ENCODE results near the gene IGSF8. TPM values are rescaled to one million over a fixed set of nuclear protein-coding genes. Genes with fewer than 3 reads are reported as not detected.
"Not testable (repeated sequence)": the region's sequence is repeated elsewhere in the genome, so short reads cannot be mapped to it uniquely, and the experiment has no call there.

The IGSF8 gene
- total and polyA plus RNA-seq, 2 donors = 12.5 to 28.1 TPM

DNA sequence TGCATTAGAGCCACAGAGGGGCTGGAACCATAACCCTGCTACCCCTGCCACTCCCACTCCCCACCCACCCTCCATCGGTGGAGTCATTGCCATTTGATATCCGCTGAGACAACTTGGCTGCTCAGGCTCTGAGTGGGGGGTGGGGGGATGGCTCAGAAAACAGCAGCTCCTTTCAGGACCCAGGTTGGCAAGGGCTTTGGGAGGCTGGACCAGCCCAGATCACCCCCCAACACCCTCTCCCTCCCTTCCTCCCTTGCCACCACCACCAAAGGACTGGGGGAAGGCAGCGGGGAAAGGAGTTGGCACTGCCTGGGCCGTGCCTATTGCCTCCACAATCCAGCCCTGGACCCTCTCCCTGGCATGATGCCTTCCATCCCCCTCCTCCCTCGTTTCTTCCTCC is 30.2 kb downstream of the IGSF8 start:
- no peak overlapping the region for H3K4me3 ChIP-seq (ENCODE audit: low read depth, low read length)
- H3K27ac ChIP-seq (ENCODE audit: low read depth) = no peak overlapping the region
- 73% methylated on average over 5 of the region's 5 CpGs for WGBS
- H3K36me3 ChIP-seq (ENCODE audit: insufficient read depth) = no peaks in the 10 kb centered on the region
- H3K4me1 ChIP-seq (ENCODE audit: insufficient read depth) = no peaks in the 10 kb centered on the region
- no peak for DNase-seq (ENCODE audit: extremely low spot score)

DNA sequence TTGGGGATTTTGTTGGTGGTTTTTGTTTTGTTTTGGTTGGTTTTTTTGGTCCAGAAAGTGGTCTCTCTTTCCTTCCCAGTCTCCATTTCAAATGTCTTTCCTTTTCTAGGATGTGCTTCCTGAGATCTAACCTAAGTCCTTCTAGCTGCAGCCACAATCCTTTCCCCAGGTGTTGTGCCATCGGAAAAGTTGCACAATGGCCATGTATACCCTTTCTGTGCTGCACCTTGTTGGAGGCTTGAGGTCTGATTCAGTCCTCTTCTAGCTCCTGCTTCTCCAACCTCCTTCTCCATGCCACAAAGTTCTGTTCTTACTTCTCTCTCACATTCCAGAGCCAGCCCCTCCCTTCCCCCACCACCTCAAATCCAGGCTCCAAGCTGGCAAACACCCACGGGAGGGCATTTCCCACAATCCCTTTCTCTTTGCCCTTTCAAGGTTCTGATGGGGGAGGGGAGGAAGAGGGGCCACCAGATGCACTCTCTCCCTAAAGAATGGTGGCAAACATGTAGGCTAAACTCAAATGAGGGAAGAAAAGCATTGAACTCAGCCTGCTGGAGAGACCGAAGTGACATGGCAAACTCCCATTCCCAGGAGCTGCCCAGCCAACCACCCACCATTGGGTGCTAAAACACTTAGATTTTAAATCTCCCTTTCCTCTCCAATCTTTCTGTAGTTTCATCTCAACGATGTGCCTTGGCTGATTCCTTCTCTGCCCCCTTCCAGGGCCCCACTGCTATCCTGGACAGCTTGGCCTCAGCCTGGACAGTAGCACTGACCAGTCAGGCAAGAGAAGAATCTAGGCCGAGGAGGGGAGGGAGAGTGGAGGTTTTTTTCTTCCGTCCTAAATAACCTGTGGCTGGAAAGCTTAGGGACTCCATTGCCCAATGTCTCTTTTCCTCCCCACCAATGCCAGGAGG is 31.3 kb downstream of the IGSF8 start:
- H3K4me3 ChIP-seq (ENCODE audit: low read depth, low read length) = no peak overlapping the region
- DNase-seq (ENCODE audit: extremely low spot score) = no peak
- H3K4me1 ChIP-seq (ENCODE audit: insufficient read depth) = no peaks in the 10 kb centered on the region
- no peaks in the 10 kb centered on the region for H3K36me3 ChIP-seq (ENCODE audit: insufficient read depth)
- no peak overlapping the region for H3K27ac ChIP-seq (ENCODE audit: low read depth)
- WGBS = 55% methylated on average over 6 of the region's 6 CpGs

DNA sequence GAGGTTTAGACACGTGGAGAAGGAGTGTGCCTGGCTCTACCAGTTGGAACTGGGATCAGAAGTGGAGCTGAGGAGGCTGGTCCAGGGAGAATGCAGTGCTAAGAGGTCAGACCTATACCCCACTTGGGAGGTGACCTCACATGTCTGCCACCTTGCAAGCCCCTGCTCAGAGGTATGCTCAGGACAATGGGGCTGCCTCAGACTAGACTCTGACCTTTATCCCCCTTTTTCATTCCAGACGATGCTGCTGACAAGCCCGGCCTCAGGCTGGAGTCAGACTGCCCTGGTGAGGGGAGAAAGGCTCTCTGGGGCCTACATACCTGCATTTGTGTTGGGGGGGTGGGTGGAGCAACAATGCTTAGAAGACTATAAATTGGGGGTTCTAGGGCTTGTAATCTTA is 33.7 kb downstream of the IGSF8 start:
- WGBS = 55% methylated on average over 3 of the region's 3 CpGs
- no peak for DNase-seq (ENCODE audit: extremely low spot score)
- H3K4me1 ChIP-seq (ENCODE audit: insufficient read depth) = no peaks in the 10 kb centered on the region
- H3K36me3 ChIP-seq (ENCODE audit: insufficient read depth) = no peaks in the 10 kb centered on the region
- no peak overlapping the region for H3K27ac ChIP-seq (ENCODE audit: low read depth)
- no peak overlapping the region for H3K4me3 ChIP-seq (ENCODE audit: low read depth, low read length)

DNA sequence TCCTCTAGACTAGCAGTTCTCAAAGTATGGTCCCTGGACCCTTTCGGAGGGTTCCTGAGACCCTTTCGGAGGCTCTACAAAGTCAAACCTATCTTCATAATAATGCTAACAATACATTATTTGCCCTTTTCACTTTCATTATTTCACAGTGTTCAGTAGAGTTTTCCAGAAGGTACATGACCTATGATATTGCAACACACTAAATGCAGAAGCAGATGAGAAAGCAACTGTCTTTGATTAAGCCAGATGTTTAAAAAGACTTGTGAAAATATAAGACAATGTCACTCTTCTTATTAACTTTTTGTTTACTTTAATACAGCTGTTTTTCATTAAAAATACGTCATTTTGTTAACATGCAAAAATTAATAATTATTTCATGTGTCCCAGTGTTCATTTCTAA is 34.3 kb downstream of the IGSF8 start:
- H3K27ac ChIP-seq (ENCODE audit: low read depth) = no peak overlapping the region
- no peaks in the 10 kb centered on the region for H3K4me1 ChIP-seq (ENCODE audit: insufficient read depth)
- WGBS = 85% methylated on average over 3 of the region's 3 CpGs
- no peaks in the 10 kb centered on the region for H3K36me3 ChIP-seq (ENCODE audit: insufficient read depth)
- DNase-seq (ENCODE audit: extremely low spot score) = no peak
- no peak overlapping the region for H3K4me3 ChIP-seq (ENCODE audit: low read depth, low read length)

DNA sequence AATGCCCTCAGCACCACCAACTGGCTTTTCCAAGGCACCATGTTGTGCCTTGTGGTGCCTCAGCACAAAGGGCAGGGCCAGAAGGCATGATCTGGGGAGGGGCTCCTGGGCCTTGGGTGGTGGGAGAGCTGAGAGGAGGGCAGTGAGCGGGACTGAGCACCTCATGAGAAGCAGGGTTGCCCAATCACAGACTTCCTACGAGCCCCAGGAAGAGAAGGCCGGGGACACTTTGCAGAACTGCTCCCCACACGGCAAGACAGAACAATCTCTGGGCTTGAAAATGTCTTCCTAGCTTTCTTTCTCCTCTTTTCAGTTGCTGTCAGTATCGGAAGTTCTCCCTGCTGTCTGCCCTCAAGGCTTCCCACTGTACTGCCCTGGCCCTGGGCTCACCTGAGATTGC is 35.2 kb downstream of the IGSF8 start:
- DNase-seq (ENCODE audit: extremely low spot score) = no peak
- no peaks in the 10 kb centered on the region for H3K36me3 ChIP-seq (ENCODE audit: insufficient read depth)
- H3K4me3 ChIP-seq (ENCODE audit: low read depth, low read length) = no peak overlapping the region
- no peak overlapping the region for H3K27ac ChIP-seq (ENCODE audit: low read depth)
- no peaks in the 10 kb centered on the region for H3K4me1 ChIP-seq (ENCODE audit: insufficient read depth)
- WGBS = 95% methylated on average over 5 of the region's 5 CpGs

DNA sequence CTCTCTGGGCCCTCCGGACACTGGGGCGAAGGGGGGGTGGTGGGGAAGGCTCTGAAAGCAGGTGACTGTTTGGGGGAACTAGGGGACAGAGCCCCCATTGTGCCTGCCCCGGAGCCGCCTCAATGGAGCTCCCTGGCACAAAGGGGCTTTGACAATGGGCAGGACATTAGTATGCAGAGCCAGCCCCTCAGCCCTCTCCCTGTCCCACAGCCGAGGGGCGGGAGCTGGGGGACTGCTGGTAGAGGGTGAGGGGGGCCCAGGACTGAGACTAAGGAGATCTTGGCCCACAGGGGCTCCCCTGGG is 36.2 kb downstream of the IGSF8 start:
- Histone ChIP-seq H3K4me3 (ENCODE audit: low read depth, low read length) (no peak overlapping the region), H3K36me3 (ENCODE audit: insufficient read depth) (no peaks in the 10 kb centered on the region), H3K27ac (ENCODE audit: low read depth) (no peak overlapping the region), H3K4me1 (ENCODE audit: insufficient read depth) (no peaks in the 10 kb centered on the region)
- 67% methylated on average over 6 of the region's 6 CpGs for WGBS
- DNase-seq (ENCODE audit: extremely low spot score) = no peak

DNA sequence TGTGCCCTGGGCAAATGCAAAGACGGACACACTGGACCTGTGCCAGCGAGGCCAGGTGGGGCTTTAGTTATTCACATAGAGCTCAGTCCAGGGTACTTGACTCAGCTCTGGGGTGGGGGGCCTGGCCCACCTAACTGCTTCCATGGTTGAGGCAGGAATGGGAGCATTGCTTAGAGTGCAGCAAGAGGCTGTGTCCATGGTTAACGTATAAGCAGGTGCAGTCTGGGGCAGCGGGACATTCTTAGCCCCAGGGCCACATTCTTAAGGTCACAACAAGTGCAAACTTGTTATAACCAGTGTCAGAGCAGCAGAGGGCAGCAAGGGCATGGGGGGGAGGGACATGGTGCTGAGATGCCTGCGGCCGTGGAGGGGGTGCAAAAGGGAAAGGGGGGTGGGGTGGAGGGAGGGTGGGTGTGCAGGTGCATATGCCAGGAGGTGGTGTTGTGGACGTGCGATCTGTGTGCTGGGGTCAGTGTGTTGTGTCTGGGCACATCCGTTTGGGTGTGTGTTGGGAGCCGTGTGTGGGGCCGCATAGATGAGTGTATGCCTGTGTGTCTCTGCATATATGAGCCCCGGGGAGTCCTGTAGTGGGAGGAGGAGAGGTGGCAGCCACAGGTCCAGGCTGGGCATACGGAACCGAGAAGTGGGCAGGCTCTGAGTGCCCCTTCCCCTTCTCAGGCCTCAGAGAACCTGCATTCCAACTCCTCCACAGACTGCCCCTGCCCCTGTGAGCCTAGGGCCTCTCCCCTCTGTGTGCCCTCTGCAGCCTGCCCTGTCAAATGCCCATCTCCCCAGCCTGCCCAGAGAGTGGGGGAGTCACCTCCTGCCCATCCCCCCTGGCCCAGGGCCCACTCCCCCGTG is 36.8 kb downstream of the IGSF8 start:
- H3K4me1 ChIP-seq (ENCODE audit: insufficient read depth) = no peaks in the 10 kb centered on the region
- DNase-seq (ENCODE audit: extremely low spot score) = no peak
- no peak overlapping the region for H3K27ac ChIP-seq (ENCODE audit: low read depth)
- WGBS = 63% methylated on average over 15 of the region's 15 CpGs
- no peak overlapping the region for H3K4me3 ChIP-seq (ENCODE audit: low read depth, low read length)
- no peaks in the 10 kb centered on the region for H3K36me3 ChIP-seq (ENCODE audit: insufficient read depth)

DNA sequence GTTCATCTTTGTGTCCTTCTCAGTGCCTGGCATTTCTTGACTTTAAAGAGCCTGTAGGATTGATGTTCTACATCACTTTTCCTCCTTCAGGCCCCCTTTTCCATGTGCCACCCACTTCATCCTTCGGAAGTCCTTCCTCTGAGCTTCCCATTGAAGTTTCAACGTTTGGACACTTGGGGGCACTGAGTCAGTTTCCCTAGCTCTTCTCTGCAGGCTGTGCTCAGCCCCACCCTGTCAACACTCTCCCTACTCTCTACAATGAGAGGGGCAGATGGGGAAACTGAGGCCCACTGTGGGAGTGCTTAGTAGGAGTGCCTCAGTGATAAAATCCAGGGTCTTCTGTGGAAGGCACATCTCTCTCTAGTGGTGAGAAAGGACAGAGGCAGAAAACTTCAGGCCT is 40.3 kb downstream of the IGSF8 start:
- Histone ChIP-seq H3K4me3 (ENCODE audit: low read depth, low read length) (no peak overlapping the region), H3K27ac (ENCODE audit: low read depth) (no peak overlapping the region), H3K4me1 (ENCODE audit: insufficient read depth) (no peaks in the 10 kb centered on the region), H3K36me3 (ENCODE audit: insufficient read depth) (no peaks in the 10 kb centered on the region)
- DNase-seq (ENCODE audit: extremely low spot score) = no peak
- WGBS = 54% methylated on average over 2 of the region's 2 CpGs

DNA sequence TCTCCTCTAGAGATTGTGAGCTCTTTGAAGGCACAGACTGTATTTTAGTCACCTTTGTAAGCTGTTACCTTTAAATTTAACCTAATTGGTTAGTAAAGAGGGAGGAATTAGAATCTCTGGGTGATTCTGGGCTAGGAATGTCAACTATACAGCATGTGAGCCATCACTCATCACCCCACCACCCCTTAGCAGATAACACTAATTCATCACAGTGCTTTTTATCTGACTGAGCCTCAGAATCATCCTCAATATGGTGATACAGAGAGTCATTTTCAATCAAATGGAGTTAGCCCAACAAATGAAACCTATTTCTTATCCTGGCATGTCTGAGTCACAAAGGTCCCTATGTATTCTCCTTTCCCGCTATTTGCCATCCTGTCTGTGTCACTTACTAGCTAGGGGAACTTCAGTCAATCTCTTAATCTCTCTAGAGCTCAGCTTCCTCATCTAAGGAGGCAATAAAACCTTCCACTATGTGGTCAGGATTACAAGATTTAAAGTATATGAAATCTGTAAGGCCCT is 41.7 kb downstream of the IGSF8 start:
- DNase-seq (ENCODE audit: extremely low spot score) = no peak
- Histone ChIP-seq H3K4me3 (ENCODE audit: low read depth, low read length) (no peak overlapping the region), H3K36me3 (ENCODE audit: insufficient read depth) (no peaks in the 10 kb centered on the region), H3K4me1 (ENCODE audit: insufficient read depth) (no peaks in the 10 kb centered on the region), H3K27ac (ENCODE audit: low read depth) (no peak overlapping the region)
- 59% methylated on average over 1 of the region's 1 CpG for WGBS

DNA sequence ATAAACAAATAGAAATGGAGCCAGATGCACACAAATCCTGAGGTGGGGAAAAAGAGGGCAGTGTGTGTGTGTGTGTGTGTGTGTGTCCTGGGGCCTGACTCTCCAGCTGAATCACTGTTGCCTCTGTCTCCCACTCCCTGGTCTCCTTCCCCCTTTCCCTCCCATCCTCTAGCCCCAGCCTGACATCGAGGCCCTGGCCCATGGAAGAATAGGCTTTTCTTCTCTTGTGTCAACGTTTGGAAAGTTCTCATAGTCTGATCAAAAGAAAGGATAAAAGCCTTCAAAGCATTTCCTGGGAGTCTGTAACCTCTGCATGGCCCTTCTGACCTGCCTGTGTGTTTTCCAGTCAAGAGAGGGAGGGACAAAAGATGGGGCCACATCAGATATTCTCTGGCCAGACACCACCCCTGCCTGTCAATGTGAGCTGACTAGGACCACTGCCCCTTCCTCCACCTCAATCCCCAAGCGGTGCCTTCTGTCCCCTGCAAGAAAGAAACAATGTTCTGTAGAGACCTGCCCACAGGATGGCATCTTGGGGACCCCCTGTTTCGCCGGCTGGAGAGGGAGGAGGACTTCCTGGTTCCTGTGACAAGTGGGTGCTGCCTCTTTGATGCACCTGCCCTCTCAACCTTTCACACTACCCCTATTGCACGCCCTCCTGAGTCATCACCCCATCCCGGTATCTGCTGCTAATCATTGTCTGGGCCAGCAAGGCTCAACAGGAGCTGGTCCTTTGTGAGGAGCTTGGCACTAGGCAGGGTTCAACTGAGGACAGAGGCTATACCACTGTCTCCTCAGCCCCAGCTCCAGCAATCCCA is 44.7 kb downstream of the IGSF8 start:
- H3K4me3 ChIP-seq (ENCODE audit: low read depth, low read length) = no peak overlapping the region

DNA sequence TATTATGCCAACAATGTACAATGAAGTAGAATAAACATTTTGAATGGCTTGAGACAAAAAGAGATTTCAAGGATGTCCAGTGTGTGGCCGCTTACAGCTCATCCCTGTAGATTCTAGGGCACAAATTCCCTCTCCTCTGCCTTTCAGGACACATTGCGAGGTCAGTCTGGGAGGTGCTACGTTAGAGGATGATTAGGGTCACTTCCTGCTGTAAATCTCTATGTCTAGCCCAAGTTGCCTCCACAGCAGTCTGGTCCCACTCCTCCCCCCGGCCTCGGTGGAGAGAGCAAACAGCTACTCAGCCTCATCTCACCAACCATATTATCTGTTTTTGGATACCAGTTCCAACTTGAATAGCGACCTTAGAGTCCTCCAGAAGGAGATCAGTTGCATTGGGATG is 45.5 kb downstream of the IGSF8 start:
- H3K4me1 ChIP-seq (ENCODE audit: insufficient read depth) = no peaks in the 10 kb centered on the region
- DNase-seq (ENCODE audit: extremely low spot score) = no peak
- WGBS = 55% methylated on average over 6 of the region's 6 CpGs
- no peak overlapping the region for H3K27ac ChIP-seq (ENCODE audit: low read depth)
- no peaks in the 10 kb centered on the region for H3K36me3 ChIP-seq (ENCODE audit: insufficient read depth)
- no peak overlapping the region for H3K4me3 ChIP-seq (ENCODE audit: low read depth, low read length)

More for the DNA sequence above, 44.7 kb downstream of the IGSF8 start:
- Histone ChIP-seq H3K27ac (ENCODE audit: low read depth) (no peak overlapping the region), H3K36me3 (ENCODE audit: insufficient read depth) (no peaks in the 10 kb centered on the region), H3K4me1 (ENCODE audit: insufficient read depth) (no peaks in the 10 kb centered on the region)
- WGBS = 73% methylated on average over 7 of the region's 7 CpGs
- no peak for DNase-seq (ENCODE audit: extremely low spot score)

DNA sequence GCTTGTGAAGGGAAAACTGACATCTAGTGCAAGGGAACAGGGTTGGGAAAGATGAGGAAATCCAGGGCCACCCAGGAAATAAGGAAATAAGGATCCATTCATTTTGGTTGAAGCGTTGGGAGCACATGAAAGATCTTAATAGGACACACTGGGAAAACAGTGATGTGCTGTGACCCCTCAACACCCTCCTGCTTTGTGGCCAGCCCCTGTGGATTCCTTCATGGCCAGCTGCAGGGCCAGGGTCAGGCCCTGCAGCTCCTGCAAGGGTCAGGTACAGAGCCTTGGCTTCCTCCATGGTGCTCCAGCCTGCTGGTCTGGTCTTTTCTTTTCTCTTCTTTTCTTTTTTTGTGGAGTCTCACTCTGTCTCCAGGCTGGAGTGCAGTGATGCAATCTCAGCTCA is 47.8 kb downstream of the IGSF8 start:
- no peak overlapping the region for H3K4me3 ChIP-seq (ENCODE audit: low read depth, low read length)
- H3K27ac ChIP-seq (ENCODE audit: low read depth) = no peak overlapping the region
- no peak for DNase-seq (ENCODE audit: extremely low spot score)
- WGBS = 94% methylated on average over 1 of the region's 1 CpG
- no peaks in the 10 kb centered on the region for H3K4me1 ChIP-seq (ENCODE audit: insufficient read depth)
- H3K36me3 ChIP-seq (ENCODE audit: insufficient read depth) = no peaks in the 10 kb centered on the region

DNA sequence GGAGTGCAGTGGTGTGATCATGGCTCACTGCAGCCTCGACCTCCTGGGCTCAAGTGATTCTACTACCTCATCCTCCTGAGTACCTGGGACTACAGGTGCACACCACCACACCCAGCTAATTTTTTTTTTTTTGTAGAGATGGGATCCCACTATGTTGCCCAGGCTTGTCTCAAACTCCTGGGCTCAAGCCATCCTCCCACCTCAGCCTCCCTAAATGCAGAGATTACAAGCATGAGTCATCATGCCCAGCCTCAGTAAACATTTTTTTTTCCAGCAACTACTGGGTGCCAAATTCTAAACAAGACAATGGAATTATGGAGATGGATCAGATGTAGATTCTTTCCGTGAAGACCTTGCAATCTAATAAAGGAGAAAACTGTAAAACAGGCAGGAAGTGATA is 48.2 kb downstream of the IGSF8 start:
- H3K36me3 ChIP-seq (ENCODE audit: insufficient read depth); H3K4me1 ChIP-seq (ENCODE audit: insufficient read depth); H3K27ac ChIP-seq (ENCODE audit: low read depth); DNase-seq (ENCODE audit: extremely low spot score); H3K4me3 ChIP-seq (ENCODE audit: low read depth, low read length): not testable (repeated sequence)
- 71% methylated on average over 2 of the region's 2 CpGs for WGBS
